Thyroid gland (tissue), 4 donors: ENCODE data around the gene YPEL3. TPM values are rescaled to one million over a fixed set of nuclear protein-coding genes. Genes with fewer than 3 reads are reported as not detected.
"Not testable (repeated sequence)": the region's sequence is repeated elsewhere in the genome, so short reads cannot be mapped to it uniquely, and the experiment has no call there.

Experiments
- DNase-seq, 2 donors: peaks; one replicate each; pipeline ENCODE4 v3.0.0-alpha.2; 2019
- H3K27ac ChIP-seq, 3 donors: fragments of 200-600 bp; sonication (generic); 1 replicate in 2 of 3; 2 replicates in 1 of 3; pipeline ENCODE4 v1.5.1; 2016 to 2019; ENCODE audit warnings: mild to moderate bottlenecking in 1 of 3, moderate library complexity in 1 of 3
- H3K27me3 ChIP-seq: fragments of 200-600 bp; sonication (generic); one replicate; pipeline ENCODE4 v1.5.1; 2019
- H3K36me3 ChIP-seq, 2 donors: fragments of 200-600 bp; sonication (generic); one replicate each; pipeline ENCODE4 v1.5.1; 2016 to 2019
- H3K4me1 ChIP-seq, 2 donors: fragments of 200-600 bp; sonication (generic); one replicate each; pipeline ENCODE4 v1.5.1; 2017 to 2019
- H3K4me3 ChIP-seq, 3 donors: fragments of 200-600 bp; sonication (generic); replicated peaks in 1 of 3; 1 replicate in 2 of 3; 2 replicates in 1 of 3; pipeline ENCODE4 v1.5.1; 2016; ENCODE audit warnings: mild to moderate bottlenecking in 1 of 3
- H3K9me3 ChIP-seq: fragments of 200-600 bp; sonication (generic); one replicate; pipeline ENCODE4 v1.5.1; 2017
- CTCF ChIP-seq, 6 experiments: fragments of 200-600 bp in 3 of 6; fragments of 450-650 bp in 3 of 6; sonication (generic) in 3 of 6; IDR thresholded peaks; one replicate each; pipeline ENCODE4 v1.5.1; 2016 to 2019; ENCODE audit warnings: antibody characterized with exemption in 6 of 6, mild to moderate bottlenecking in 2 of 6, inconsistent platforms in 1 of 6, moderate library complexity in 1 of 6
- POLR2A ChIP-seq, 2 donors: fragments of 450-650 bp; IDR thresholded peaks; one replicate each; pipeline ENCODE4 v1.6.1; 2017; ENCODE audit warnings: antibody characterized with exemption in 2 of 2, mild to moderate bottlenecking in 2 of 2, moderate library complexity in 1 of 2
- WGBS, 2 donors: methylation state at CpG; one replicate each; pipeline ENCODE4 v1.1.5; 2017; 5-methylcytosine and 5-hydroxymethylcytosine counted together
- intact Hi-C: fragments of 100-400 bp; cut with DNase I; formaldehyde crosslinking; loops from one replicate; pipeline ENCODE4 v1.15.1; 2023
- total RNA-seq, 4 donors: library from RNA; depleted of rRNA; stranded (reverse); fragments of >200 nt; gene quantifications; one replicate each; pipeline ENCODE4 v1.2.3, GENCODE V29; 2016

YPEL3 gene
- total RNA-seq, 4 donors from 2014 or later = 32.4 to 372 (median 68.0) TPM

- H3K4me1 ChIP-seq = peaks cover 0 to 11% of the 10 kb centered on the region in 2 donors
- no peaks in the 10 kb centered on the region for H3K9me3 ChIP-seq
- no peaks in the 10 kb centered on the region for H3K36me3 ChIP-seq
- WGBS, 2 donors = 83 to 86% methylated on average over 11 of the region's 11 CpGs
- DNase-seq = no peak
- intact Hi-C loops = no loop called here
- H3K27ac ChIP-seq = no peak overlapping the region
- H3K4me3 ChIP-seq = no peak overlapping the region
- H3K27me3 ChIP-seq = no peaks in the 10 kb centered on the region
- TF ChIP-seq CTCF (IDR thresholded peaks at IDR 0.05) (no peak), POLR2A (IDR thresholded peaks at IDR 0.05) (no peak)
Measured at GRCh38 chr16:30136971-30137605, 41.1 kb upstream of the YPEL3 start.

DNA sequence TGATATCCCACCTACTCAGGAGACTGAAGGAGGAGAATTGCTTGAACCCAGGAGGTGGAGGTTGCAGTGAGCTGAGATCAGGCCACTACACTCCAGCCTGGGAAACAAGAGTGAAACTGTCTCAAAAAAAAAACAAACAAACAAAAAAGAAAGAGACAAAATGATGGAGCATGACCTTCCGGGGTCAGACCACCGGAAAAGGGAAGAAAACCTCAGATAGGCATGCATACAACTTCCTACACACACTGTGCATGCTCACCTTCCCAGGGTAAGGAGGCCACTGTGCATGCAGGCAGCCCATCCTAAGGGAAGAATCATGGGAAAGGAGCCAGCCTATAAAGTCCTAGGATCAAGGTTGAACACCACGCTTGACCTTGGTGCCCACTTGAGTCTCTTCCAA is 36.6 kb upstream of the YPEL3 start:
- H3K4me3 ChIP-seq = no peak overlapping the region
- DNase-seq = no peak
- WGBS, 2 donors = 65 to 68% methylated on average over 3 of the region's 3 CpGs
- TF ChIP-seq POLR2A (IDR thresholded peaks at IDR 0.05) (no peak), CTCF (IDR thresholded peaks at IDR 0.05) (no peak)
- peaks cover 4 to 22% of the 10 kb centered on the region in 2 donors for H3K4me1 ChIP-seq
- intact Hi-C loops = no loop called here
- H3K36me3 ChIP-seq = no peaks in the 10 kb centered on the region
- no peaks in the 10 kb centered on the region for H3K9me3 ChIP-seq
- peak overlapping the region in 1 of 3 donors; percentile 58 for H3K27ac ChIP-seq
- no peaks in the 10 kb centered on the region for H3K27me3 ChIP-seq

DNA sequence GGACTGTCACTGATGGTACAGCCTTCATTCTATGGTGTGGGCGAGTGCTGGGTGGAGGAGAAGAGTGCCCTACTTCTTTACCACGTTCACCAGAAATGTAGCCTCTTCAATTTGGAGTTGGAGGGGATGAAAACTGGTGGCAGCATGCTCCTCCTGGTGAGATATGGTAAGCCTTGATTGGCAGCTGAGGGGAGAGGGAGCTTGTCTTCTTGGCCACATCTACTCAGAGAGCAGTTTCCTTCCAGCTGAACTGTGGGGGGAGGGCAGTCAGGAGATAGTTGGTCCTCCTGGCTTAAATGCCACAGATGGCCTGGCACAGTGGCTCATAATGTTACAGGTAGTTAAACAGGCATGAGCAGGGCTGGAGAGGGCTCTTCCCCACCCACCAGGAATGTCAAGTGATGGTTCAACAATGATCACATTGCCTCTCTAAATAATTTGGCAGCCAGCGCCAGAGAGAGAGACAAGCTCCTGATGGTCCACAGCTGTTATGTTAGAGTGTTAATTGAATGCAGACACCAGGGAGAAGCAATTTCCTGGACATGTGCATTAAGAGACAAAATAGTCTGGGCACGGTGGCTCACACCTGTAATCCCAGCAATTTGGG is 36.0 kb upstream of the YPEL3 start:
- intact Hi-C loops = no loop called here
- H3K36me3 ChIP-seq = no peaks in the 10 kb centered on the region
- H3K27me3 ChIP-seq = no peaks in the 10 kb centered on the region
- H3K4me1 ChIP-seq = peaks cover 4 to 22% of the 10 kb centered on the region in 2 donors
- peak overlapping the region in 1 of 3 donors; percentile 73 for H3K27ac ChIP-seq
- H3K9me3 ChIP-seq = no peaks in the 10 kb centered on the region
- WGBS, 2 donors = 31 to 43% methylated on average over 4 of the region's 4 CpGs
- H3K4me3 ChIP-seq = no peak overlapping the region
- DNase-seq = peak; percentile 80
- TF ChIP-seq POLR2A (IDR thresholded peaks at IDR 0.05) (no peak), CTCF (IDR thresholded peaks at IDR 0.05) (no peak)

DNA sequence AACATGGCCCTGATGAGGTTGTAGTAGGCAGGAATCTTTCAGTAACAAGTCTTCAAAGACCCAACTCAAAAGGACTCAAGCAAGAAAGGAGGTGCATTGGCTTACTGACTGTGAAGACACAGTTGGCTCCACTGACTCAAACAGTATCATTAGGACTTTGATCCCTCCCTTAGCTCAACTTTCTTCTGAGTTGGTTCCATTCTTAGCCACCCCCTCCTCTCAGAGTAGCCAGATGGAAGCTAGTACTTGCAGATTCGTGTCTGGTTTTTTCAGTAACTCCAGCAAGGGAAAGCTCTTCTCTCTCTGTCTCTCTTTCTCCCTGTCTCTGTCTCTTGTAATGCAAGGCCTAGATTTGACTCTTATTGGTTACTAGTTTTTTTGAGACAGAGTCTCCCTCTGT is 32.0 kb upstream of the YPEL3 start:
- H3K27me3 ChIP-seq = no peaks in the 10 kb centered on the region
- TF ChIP-seq CTCF (IDR thresholded peaks at IDR 0.05) = no peak
- TF ChIP-seq POLR2A (IDR thresholded peaks at IDR 0.05) = no peak

DNA sequence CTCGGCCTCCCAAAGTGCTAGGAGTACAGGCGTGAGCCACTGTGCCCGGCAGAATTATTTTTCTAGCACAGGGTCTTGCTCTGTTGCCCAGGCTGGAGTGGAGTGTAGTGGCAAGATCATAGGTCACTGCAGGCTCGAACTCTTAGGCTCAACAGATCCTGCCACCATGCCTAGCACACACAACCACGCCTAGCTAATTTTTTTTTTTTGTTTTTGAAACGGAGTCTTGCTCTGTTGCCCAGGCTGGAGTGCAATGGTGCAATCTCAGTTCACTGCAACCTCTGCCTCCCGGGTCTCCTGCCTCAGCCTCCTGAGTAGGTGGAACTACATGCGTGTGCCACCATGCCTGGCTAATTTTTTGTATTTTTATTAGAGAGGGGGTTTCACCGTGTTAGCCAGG is 29.7 kb upstream of the YPEL3 start:
- WGBS, 2 donors = 90 to 93% methylated on average over 9 of the region's 9 CpGs
- H3K4me3 ChIP-seq, H3K27me3 ChIP-seq, H3K27ac ChIP-seq, DNase-seq, H3K36me3 ChIP-seq, H3K9me3 ChIP-seq, intact Hi-C loops: not testable (repeated sequence)
- H3K4me1 ChIP-seq = peaks cover 16 to 27% of the 10 kb centered on the region in 2 donors

More for the DNA sequence above, 32.0 kb upstream of the YPEL3 start:
- Histone ChIP-seq H3K4me3 (no peak overlapping the region), H3K27ac (no peak overlapping the region), H3K9me3 (no peaks in the 10 kb centered on the region), H3K36me3 (no peaks in the 10 kb centered on the region), H3K4me1 (peaks cover 16 to 30% of the 10 kb centered on the region in 2 donors)
- no peak for DNase-seq
- intact Hi-C loops = no loop called here
- 81 to 96% methylated on average over 1 of the region's 1 CpG for WGBS, 2 donors
